Right lobe of liver (tissue), 6 donors: ENCODE results near the gene WASHC4. TPM values are rescaled to one million over a fixed set of nuclear protein-coding genes. Genes with fewer than 3 reads are reported as not detected.

Experiments
- ATAC-seq, 4 donors: fragments of 200-7000 bp; cut with Tn5 transposase; one replicate each; pipeline ENCODE4 v1.9.1; 2020; ENCODE audit warnings: mild to moderate bottlenecking in 4 of 4, moderate library complexity in 4 of 4
- DNase-seq, 3 donors: peaks; one replicate each; pipeline ENCODE4 v3.0.0-alpha.2; 2020
- H3K27ac ChIP-seq, 3 donors: fragments of 200-600 bp; one replicate each; pipeline ENCODE4 v1.8.0; 2022
- H3K27me3 ChIP-seq, 2 donors: fragments of 200-600 bp; one replicate each; pipeline ENCODE4 v1.8.0; 2022
- H3K36me3 ChIP-seq, 4 donors: fragments of 200-600 bp; sonication (generic) in 1 of 4; one replicate each; pipeline versions ENCODE4 v1.5.1 to v1.8.0; 2017 to 2022; ENCODE audit warnings: control low read depth in 1 of 4
- H3K4me1 ChIP-seq, 4 donors: fragments of 200-600 bp; sonication (generic) in 1 of 4; one replicate each; pipeline versions ENCODE4 v1.5.1 to v1.8.0; 2017 to 2022; ENCODE audit warnings: control low read depth in 1 of 4
- H3K4me3 ChIP-seq, 3 donors: fragments of 200-600 bp; one replicate each; pipeline ENCODE4 v1.8.0; 2022
- H3K9me3 ChIP-seq, 4 donors: fragments of 200-600 bp; sonication (generic) in 1 of 4; one replicate each; pipeline versions ENCODE4 v1.5.1 to v1.8.0; 2017 to 2022; ENCODE audit warnings: control low read depth in 1 of 4
- POLR2A ChIP-seq: fragments of 450-650 bp; IDR thresholded peaks from one replicate; pipeline ENCODE4 v1.6.1; 2017; ENCODE audit warnings: antibody characterized with exemption, mild to moderate bottlenecking
- WGBS: methylation state at CpG from one replicate; pipeline ENCODE4 v1.1.6; 2018; ENCODE audit warnings: low coverage, low lambda C conversion rate; ENCODE audit not compliant: insufficient coverage; ENCODE audit errors: missing lambda C conversion rate; 5-methylcytosine and 5-hydroxymethylcytosine counted together
- intact Hi-C, 2 donors: fragments of 100-400 bp; cut with DNase I; formaldehyde crosslinking; loops; one replicate each; pipeline versions ENCODE4 v1.11.2 to v1.14.1; 2022
- total RNA-seq, 6 experiments: library from RNA; depleted of rRNA in 2 of 6; stranded (reverse); fragments of >200 nt in 2 of 6; fragmentation: NEBNext Ultra II Directional in 3 of 6; extraction: Animal tissue kit (Norgen Biotek cat#: 25700) in 3 of 6; gene quantifications; one replicate each; pipeline versions ENCODE4 v1.1.0 to v1.2.4, GENCODE V29; 2016 to 2023
- TF ChIP-seq, protein P1 (sequence below), 4 donors: fragments of 200-600 bp in 3 of 4; fragments of 450-650 bp in 1 of 4; IDR thresholded peaks; one replicate each; pipeline versions ENCODE4 v1.5.1 to v1.8.0; 2016 to 2022; ENCODE audit warnings: antibody characterized with exemption in 4 of 4, mild to moderate bottlenecking in 2 of 4
- donor health status: DM: no; HTN: yes; CAD: no.
- donor health status: DM: no; HTN: no; CAD: no.
- donor health status: DM: no; HTN: no; CAD: no.
- donor health status: DM: no; HTN: yes; CAD: no.
- donor health status: DM: no; HTN: yes; CAD: no.

WASHC4 gene
- total RNA-seq, 6 experiments from 2014 or later: 24.4 to 51.4 (median 36.2) TPM

DNA sequence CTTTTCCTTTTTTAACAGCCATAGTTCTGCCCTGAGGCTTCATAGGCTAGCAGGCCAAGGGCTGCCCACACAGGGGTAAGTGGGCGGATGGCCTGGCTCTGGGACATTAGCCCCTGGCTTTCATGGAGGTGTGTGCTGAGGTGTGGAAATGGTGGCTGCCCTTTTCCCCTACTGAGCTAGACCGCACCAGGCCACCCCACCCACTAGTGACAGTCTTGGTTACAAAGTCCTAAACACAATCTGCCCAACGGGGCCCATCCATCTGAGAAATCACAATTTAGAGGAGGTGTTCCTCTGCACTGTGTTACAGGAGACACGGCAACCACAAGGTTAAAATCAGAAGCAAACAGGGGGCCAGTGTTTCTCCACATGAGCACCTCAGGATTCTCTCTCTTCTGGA lies 92.9 kb downstream of the WASHC4 start:
- Histone ChIP-seq H3K27me3 (no peaks in the 10 kb centered on the region), H3K36me3 (peaks cover 0 to 39% (median 2%) of the 10 kb centered on the region in 4 donors), H3K9me3 (no peaks in the 10 kb centered on the region), H3K27ac (no peak overlapping the region), H3K4me1 (peaks cover 0 to 19% (median 5%) of the 10 kb centered on the region in 4 donors), H3K4me3 (no peak overlapping the region)
- 100% methylated on average over 1 of the region's 4 CpGs for WGBS
- intact Hi-C loops: no loop called here
- ATAC-seq: no peak
- TF ChIP-seq, protein P1, sequence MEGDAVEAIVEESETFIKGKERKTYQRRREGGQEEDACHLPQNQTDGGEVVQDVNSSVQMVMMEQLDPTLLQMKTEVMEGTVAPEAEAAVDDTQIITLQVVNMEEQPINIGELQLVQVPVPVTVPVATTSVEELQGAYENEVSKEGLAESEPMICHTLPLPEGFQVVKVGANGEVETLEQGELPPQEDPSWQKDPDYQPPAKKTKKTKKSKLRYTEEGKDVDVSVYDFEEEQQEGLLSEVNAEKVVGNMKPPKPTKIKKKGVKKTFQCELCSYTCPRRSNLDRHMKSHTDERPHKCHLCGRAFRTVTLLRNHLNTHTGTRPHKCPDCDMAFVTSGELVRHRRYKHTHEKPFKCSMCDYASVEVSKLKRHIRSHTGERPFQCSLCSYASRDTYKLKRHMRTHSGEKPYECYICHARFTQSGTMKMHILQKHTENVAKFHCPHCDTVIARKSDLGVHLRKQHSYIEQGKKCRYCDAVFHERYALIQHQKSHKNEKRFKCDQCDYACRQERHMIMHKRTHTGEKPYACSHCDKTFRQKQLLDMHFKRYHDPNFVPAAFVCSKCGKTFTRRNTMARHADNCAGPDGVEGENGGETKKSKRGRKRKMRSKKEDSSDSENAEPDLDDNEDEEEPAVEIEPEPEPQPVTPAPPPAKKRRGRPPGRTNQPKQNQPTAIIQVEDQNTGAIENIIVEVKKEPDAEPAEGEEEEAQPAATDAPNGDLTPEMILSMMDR (IDR thresholded peaks at IDR 0.05): no peak
- no peak for TF ChIP-seq POLR2A
- no peak for DNase-seq

DNA sequence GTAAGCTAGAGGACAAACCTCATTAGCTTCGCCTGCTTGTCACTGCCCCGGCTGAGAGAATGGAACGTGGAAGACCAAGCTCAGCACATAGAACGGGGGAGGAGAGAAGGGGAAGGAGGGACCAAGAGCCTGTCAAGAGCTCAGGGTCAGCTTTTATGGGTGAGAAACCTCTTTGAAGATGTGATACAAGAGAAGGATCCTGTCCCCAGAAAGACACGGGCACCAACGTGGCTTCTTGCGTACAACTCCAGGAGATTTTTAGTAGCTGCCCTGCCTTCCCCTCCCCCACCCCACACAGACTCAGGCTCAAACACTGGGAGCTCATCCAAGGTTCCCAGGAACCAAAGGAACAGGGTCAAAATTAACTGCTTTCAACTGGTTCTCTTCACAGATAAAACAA lies 93.8 kb downstream of the WASHC4 start:
- no peaks in the 10 kb centered on the region for H3K27me3 ChIP-seq
- ATAC-seq (peak; percentile 70 to 88 (median 76)), DNase-seq (peak in 2 of 3 donors; percentile 68 to 71)
- H3K27ac ChIP-seq: peak overlapping the region in 1 of 3 donors; percentile 65
- H3K9me3 ChIP-seq: no peaks in the 10 kb centered on the region
- TF ChIP-seq POLR2A: no peak
- TF ChIP-seq, protein P1 (IDR thresholded peaks at IDR 0.05): no peak
- H3K4me3 ChIP-seq: no peak overlapping the region
- H3K4me1 ChIP-seq: peaks cover 0 to 12% (median 5%) of the 10 kb centered on the region in 4 donors
- peaks cover 0 to 46% (median 7%) of the 10 kb centered on the region in 4 donors for H3K36me3 ChIP-seq
- 51% methylated on average over 7 of the region's 7 CpGs for WGBS
- intact Hi-C loops: no loop called here

DNA sequence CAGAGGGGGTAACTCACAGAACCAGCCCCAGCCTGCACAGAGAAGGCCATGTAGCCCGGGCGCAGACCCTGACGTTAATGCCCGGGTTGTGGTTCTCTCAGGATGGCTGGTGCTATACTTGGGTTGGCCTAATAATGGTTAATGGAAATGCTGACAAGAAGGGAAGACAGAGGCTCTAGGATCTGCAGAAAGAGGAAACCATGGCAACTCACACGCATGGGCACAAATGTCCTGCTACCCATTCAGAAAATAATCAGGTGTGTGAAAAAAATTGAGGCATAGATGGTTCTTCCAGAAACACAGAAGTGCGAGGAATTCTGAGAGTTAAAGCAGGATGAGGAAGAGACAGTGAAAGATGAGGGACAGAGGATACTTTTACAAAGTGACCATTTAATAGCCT lies 94.7 kb downstream of the WASHC4 start:
- Histone ChIP-seq H3K9me3 (no peaks in the 10 kb centered on the region), H3K27ac (peak overlapping the region in 1 of 3 donors; percentile 65), H3K4me3 (no peak overlapping the region), H3K27me3 (no peaks in the 10 kb centered on the region), H3K4me1 (peaks cover 0 to 12% (median 5%) of the 10 kb centered on the region in 4 donors), H3K36me3 (peaks cover 0 to 49% (median 12%) of the 10 kb centered on the region in 4 donors)
- WGBS: 86% methylated on average over 2 of the region's 6 CpGs
- no peak for DNase-seq
- no peak for ATAC-seq
- TF ChIP-seq, protein P1 (IDR thresholded peaks at IDR 0.05): no peak
- no peak for TF ChIP-seq POLR2A
- intact Hi-C loops: no loop called here

DNA sequence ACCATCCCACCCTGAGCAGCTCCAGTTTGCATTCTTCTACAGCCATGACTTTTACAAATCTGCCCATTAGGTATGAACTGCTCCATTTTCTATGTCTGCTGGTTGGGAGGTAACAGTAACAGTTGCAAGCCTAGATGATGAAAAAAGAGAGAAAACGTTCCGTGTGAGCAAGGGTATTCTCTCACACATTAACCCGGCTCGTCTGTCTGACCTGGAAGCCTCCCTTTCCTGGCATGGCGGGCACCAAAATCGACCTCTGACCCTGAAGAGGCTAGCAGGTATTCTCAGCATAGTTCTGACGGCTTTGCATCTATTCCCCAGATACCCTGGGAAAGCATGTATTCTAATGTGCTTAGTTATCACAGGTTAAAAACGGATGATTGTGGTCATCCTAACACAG lies 96.6 kb downstream of the WASHC4 start:
- TF ChIP-seq, protein P1 (IDR thresholded peaks at IDR 0.05): no peak
- TF ChIP-seq POLR2A: no peak
- Histone ChIP-seq H3K36me3 (peaks cover 0 to 62% (median 17%) of the 10 kb centered on the region in 4 donors), H3K27ac (no peak overlapping the region), H3K4me3 (no peak overlapping the region), H3K9me3 (no peaks in the 10 kb centered on the region), H3K27me3 (no peaks in the 10 kb centered on the region), H3K4me1 (peaks cover 0 to 12% (median 5%) of the 10 kb centered on the region in 4 donors)
- WGBS: 87% methylated on average over 7 of the region's 8 CpGs
- intact Hi-C loops: no loop called here
- ATAC-seq (no peak), DNase-seq (no peak)
